Measurements from ENCODE around the gene OR5D16.
"Not testable (repeated sequence)": the region's sequence is repeated elsewhere in the genome, so short reads cannot be mapped to it uniquely, and the experiment has no call there.

Gene OR5D16

DNA sequence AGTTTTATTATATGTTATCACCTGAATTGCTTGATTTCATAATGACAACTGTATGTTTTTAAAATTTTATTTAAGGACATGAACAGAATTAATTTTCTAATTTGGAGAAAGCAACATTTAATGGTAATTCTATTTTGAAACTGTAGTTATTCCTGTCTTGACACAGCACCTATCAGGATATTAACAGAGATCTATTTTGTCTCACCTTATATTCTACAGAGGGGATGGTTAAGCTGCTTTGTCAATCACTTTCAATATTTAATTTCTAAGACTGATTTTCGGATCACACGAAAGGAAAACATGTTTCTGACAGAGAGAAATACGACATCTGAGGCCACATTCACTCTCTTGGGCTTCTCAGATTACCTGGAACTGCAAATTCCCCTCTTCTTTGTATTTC, at the start of gene OR5D16:
Gene OR5D16 (plus strand): TSS at position 301 of the 400 bp plus-strand sequence. CDS start 0 bp downstream, at position 301.
- DNase-seq (ENCODE audit: low spot score) = no peak

DNA sequence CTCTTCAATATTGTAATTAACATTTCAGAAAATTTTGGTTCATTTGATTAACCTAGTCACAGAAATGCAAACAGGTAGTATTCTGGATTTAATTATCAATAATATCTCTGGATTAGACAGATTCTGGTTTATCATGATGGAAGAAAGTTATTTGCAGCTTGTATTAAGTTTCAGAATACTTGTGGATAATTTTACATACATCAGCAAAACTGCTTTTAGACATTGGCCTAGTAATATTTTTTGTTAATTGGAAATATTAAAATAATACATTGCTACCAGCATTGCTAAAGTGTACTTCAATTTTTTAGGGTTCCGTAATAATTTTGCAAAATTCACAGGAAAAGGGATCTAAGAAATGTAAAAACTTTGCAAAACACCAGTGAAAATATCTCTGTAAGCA, 46.9 kb upstream of the OR5D16 start:
- no peak for DNase-seq (ENCODE audit: low spot score)

DNA sequence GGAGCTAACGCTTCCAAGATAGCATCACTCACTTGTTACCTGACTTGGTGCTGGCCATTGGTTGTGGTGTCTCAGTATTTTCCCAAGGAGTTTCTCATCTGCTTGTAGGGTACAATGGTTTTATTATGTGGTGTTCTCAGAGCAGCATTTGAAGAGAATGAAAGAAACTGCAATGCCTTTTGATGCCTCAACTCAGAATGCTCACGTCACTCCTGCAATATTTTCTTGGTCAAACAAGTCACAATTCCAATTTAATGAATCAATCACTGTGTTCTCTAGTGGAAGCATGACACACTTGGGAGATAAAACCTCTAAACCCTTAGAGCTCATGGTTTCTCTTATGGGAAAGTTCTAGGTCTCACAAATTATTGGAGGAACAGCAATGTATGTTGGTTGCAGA, 45.2 kb upstream of the OR5D16 start:
- no peak for DNase-seq (ENCODE audit: low spot score)

DNA sequence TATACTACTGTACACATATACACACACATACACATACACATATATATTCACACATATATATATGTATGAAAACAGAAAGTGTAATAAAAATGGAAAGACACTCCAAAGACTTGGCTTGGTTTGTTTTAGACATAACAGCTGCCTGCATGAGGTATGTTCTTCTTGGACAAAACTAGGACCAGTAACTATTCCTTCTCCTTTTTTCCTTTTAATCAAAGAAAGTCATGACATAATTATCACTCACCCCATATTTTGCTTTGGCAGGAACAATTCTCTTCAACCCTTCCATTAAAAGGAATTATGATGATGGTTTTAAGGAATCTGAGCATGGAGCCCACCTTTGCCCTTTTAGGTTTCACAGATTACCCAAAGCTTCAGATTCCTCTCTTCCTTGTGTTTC, 43.3 kb upstream of the OR5D16 start, which contains the start of gene OR5D14:
Gene OR5D14 (plus strand): TSS at position 301 of the 400 bp plus-strand sequence. CDS start 0 bp downstream, at position 301.
- DNase-seq (ENCODE audit: low spot score) = no peak

DNA sequence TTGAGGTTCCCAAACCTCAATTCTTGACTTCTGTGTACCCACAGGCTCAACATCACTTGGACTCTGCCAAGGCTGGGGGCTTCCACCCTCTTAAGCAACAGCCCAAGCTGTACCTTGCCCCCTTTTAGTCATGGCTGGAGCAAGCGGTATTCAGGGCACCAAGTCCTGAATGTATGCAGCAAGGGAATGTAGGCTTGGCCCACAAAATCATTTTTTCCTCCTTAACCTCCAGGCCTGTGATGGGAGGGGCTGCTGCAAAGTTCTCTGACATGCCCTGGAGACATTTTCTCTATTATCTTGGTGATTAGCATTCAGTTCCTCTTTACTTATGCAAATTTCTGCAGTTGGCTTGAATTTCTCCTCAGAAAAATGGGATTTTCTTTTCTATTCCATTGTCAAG, 32.3 kb upstream of the OR5D16 start:
- no peak for DNase-seq (ENCODE audit: low spot score)

DNA sequence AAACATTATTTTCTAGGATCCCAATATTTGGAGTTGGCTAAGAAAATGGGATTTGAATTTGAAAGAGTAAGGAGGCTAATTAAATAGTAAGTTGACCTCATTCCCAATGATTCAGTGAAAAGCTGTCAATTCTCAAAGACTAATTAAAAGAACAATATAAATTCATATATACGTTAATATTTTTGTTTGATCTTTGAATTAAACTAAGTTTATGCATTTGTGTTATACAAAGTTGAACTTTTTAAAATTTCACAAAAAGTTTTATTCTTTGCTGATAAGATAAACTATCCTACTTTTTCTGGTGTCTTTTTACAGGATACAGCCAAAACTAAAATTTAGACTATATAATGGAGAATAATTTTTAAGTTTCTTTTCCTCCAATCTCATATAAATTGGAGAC, 27.5 kb upstream of the OR5D16 start, which contains the start of gene OR5L1:
Gene OR5L1 (plus strand): TSS at position 301 of the 400 bp plus-strand sequence. CDS start 100 bp downstream, outside the sequence.
- DNase-seq (ENCODE audit: low spot score) = no peak

DNA sequence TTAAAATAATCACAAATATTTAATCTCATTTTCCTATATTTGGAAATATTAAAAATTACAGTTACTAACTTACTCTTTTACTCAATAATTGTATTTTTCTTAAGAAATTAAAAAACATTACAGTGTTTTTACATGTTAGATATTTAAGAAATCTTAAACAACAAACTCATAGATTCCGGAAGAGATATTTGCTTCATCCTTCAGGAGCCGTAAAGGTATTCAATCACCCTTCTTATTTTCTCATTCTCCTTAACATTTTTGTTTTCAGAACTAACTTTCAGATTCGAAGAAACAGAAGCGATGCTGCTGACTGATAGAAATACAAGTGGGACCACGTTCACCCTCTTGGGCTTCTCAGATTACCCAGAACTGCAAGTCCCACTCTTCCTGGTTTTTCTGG, 19.2 kb upstream of the OR5D16 start, which contains the start of gene OR5D18:
Gene OR5D18 (plus strand): TSS at position 301 of the 400 bp plus-strand sequence. CDS start 0 bp downstream, at position 301.
- no peak for DNase-seq (ENCODE audit: low spot score)

DNA sequence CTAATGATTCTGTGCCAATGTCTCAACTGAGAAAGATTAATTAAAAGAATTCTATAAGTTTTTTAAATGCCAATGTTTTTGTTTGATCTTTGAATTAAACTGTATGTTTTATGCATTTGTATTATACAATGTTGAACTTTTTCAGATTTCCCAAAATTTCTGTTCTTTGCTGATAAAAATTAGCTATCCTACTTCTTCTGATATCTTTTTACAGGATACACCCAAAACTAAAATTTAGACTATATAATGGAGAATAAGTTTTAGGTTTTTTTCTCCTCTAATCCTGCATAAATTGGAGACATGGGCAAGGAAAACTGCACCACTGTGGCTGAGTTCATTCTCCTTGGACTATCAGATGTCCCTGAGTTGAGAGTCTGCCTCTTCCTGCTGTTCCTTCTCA, 11.6 kb upstream of the OR5D16 start, which contains the start of gene OR5L2:
Gene OR5L2 (plus strand): TSS at position 301 of the 400 bp plus-strand sequence. CDS start 0 bp downstream, at position 301.
- DNase-seq (ENCODE audit: low spot score) = no peak

DNA sequence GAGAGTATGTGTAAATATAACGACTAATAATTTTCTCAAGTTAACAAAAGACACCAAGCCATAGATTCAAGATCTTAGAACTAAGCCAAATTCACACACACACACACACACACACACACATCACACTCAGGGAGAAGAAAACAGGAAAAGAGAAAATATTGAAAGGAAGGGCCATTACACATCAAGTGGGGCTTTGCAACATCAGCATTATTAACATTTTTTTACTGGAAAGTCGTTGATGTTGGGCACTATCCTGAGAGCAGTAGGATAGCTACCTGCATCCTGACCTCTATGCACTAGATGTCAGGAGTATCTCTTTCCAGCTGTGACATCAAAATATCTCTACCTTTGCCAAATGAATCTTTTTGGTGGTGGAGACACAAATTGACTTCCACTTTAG, 8.9 kb downstream of the OR5D16 start:
- DNase-seq (ENCODE audit: low spot score) = no peak

DNA sequence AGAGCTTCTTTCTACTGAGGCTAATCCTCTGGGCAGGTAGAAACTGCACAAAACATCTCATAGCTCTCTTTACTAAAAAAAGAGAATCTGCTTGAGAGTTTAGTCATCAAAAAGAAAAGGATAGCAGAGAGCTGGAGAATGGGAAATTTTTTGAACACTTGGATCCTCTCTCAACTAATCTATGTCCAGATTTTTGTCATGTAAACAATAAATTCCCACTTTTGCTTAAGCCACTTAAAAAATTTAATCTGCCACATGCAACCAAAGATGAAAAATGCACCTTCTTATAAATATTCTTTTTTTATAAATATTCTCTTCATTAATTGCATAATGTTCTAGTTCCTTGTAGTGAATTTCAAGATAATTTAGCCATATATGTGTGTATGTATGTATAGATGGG, 10.5 kb downstream of the OR5D16 start:
- DNase-seq (ENCODE audit: low spot score) = no peak

DNA sequence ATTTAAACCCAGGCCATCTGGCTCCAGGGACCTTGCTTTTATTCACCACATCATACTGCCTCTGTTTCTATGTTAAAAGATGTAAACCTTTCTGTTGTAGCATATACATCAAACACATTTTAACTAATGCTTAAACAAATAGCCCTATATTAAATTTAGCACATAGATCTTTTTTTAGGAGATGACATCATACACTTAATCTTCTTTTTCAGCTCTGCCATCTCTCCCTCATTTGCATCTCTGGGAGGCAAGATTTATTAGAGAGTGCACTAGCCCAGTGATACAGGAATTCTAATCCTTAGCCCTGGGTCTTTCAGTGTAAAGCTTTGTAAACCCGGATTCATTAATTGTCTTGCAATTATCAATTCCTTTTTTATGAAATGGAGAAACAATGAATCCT, 13.6 kb downstream of the OR5D16 start:
- DNase-seq (ENCODE audit: low spot score) = no peak

DNA sequence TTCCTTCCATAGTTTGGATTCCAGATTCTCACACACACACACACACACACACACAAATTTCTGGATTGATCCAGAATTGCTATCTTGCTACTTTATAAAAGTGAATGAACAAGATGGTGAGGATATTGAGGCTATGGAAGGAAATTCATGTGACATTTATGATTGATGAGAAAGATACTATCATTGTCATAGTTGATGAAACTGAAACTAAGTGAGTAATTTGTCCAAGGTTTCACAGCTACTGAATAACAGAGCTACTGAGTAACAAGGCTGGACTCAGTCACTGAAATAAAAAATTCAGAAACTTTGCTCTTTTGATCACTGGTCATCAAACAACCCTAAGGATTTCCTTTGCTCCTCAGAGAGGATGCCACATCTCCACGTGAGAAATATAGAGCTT, 16.2 kb downstream of the OR5D16 start:
- no peak for DNase-seq (ENCODE audit: low spot score)

DNA sequence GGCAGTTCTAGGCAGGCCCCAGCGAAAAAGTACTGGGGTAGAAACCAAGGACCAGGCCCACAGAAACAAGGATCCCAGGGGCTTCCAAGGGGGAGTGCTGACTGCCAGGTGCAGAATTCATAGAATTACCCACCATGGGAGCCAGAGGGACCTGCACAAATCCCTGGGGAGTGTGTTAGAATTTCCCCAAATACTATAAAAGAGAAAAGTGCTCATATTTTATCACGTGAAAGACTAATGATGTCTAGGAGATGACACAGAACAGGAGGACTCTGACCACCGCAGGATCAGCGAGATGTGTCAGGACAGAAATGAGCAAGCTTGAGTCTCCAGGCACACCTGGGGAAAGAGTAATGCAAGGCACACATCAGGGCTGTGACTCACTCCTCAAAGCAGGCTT, 28.8 kb downstream of the OR5D16 start:
- DNase-seq (ENCODE audit: low spot score) = not testable (repeated sequence)

DNA sequence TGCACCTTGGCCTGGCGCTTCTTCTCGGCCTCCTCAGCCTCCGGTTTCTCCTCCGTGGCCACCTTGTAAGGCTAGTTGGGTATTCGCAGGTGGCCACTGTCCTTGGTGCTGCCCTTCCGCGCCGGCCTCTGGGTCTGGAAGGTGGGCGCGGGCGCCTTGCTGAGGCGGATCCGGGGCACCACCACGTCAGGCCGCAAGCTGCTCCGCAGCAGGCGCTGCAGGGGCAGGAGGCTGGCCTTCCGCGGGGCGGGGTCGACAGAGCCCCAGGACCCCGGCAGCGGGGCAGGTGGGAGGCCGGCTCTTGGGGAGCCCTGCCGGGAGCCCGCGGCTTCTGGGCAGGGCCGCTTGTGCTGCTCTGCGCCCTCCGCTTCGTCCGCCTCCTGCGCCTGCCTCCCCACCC, 34.2 kb downstream of the OR5D16 start:
- DNase-seq (ENCODE audit: low spot score) = not testable (repeated sequence)

DNA sequence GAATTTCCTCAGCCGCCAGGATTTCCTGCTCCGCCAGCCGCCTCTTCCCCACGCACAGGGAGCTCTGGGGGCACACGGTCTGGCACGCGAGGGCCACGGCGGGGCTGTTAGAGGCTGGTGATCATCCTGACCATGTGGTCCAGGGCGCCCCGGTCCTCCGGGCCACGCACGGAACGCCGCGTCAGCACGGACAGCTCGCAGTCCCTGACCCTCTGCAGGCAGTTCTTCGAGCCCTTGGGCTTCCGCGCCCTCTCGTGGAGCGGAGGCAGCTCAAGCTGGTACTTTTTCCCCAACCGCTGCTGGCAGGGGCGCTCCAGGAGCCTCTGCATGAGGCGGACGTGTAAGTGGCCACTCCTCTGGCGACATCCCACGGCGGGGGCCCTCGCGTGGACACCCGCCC, 34.6 kb downstream of the OR5D16 start:
- DNase-seq (ENCODE audit: low spot score) = not testable (repeated sequence)

DNA sequence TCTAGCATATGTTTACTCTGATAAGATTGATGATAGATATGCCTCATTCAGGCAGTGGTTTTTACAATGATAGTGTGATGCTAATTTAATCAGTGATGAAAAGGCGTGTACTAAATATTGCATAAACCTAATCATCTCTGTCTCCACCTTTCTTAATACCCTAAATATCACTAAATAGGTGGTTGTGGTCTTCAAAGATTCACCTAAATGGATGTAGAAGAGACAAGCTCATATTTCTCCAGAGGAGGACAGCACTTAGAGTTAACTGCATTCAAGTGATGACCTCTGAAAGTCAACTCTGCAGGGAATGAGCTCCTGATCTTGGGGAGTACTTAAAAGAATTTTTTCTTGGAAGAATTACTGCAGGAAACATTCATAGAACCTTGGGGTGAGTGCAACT, 44.4 kb downstream of the OR5D16 start, which contains the start of gene TRIM51:
Gene TRIM51 (plus strand): TSS at position 301 of the 400 bp plus-strand sequence. CDS start 2,132 bp downstream, outside the sequence.
- DNase-seq (ENCODE audit: low spot score) = not testable (repeated sequence)

DNA sequence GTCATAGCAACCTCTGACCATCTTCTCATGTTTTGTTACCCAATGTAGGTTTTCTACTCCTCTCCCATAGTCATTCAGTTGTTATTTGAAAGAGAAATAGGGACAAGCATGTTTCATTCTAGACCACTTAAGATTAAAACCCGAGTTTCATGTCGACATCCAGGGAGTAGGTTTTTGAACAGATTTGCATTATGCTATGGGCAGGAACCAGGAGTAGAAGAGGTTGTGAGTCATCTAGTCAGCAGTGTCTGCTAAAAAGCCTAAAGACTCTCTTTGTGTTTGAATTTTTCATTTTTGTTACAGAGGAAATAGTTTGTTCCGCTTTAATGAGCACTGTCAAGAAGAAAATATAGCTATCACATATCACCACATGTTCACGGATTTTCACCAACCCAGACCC, 46.4 kb downstream of the OR5D16 start:
- not testable (repeated sequence) for DNase-seq (ENCODE audit: low spot score)

DNA sequence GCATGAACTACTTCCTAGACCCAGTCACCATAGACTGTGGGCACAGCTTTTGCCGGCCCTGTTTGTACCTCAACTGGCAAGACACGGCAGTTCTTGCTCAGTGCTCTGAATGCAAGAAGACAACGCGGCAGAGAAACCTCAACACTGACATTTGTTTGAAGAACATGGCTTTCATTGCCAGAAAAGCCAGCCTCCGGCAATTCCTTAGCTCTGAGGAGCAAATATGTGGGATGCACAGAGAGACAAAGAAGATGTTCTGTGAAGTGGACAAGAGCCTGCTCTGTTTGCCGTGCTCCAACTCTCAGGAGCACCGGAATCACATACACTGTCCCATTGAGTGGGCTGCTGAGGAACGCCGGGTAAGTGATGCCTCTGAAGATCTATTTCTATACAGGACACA, 46.9 kb downstream of the OR5D16 start:
- DNase-seq (ENCODE audit: low spot score) = not testable (repeated sequence)
